Esophagus (tissue), 2 donors: ENCODE results near the gene XRN2. TPM values are rescaled to one million over a fixed set of nuclear protein-coding genes. Genes with fewer than 3 reads are reported as not detected.

Experiments
- H3K27ac ChIP-seq, 2 donors: one replicate each; pipeline ENCODE4 v1.5.1; 2013; ENCODE audit warnings: low read depth in 2 of 2, mild to moderate bottlenecking in 2 of 2, inconsistent platforms in 1 of 2, low read length in 1 of 2, moderate library complexity in 1 of 2
- H3K27me3 ChIP-seq, 2 donors: one replicate each; pipeline ENCODE4 v1.6.1; 2013; ENCODE audit warnings: low read length in 2 of 2, control low read depth in 1 of 2, mild to moderate bottlenecking in 1 of 2; ENCODE audit not compliant: insufficient read depth in 2 of 2, control insufficient read depth in 1 of 2
- H3K36me3 ChIP-seq, 2 donors: one replicate each; pipeline ENCODE4 v1.6.1; 2013; ENCODE audit warnings: low read length in 1 of 2; ENCODE audit not compliant: control insufficient read depth in 2 of 2, insufficient read depth in 2 of 2
- H3K4me1 ChIP-seq, 2 donors: one replicate each; pipeline ENCODE4 v1.6.1; 2013; ENCODE audit warnings: low read length in 1 of 2; ENCODE audit not compliant: control insufficient read depth in 2 of 2, insufficient read depth in 2 of 2
- H3K4me3 ChIP-seq, 2 donors: one replicate each; pipeline ENCODE4 v1.5.1; 2013; ENCODE audit warnings: low read length in 2 of 2, mild to moderate bottlenecking in 2 of 2, low read depth in 1 of 2, moderate library complexity in 1 of 2
- H3K9me3 ChIP-seq, 2 donors: one replicate each; pipeline ENCODE4 v1.6.1; 2013; ENCODE audit warnings: mild to moderate bottlenecking in 2 of 2, low read depth in 1 of 2, low read length in 1 of 2, moderate library complexity in 1 of 2; ENCODE audit not compliant: control insufficient read depth in 2 of 2, insufficient read depth in 1 of 2
- WGBS, 2 donors: extraction: QIAGEN DNeasy Blood & Tissue Kit; methylation state at CpG; one replicate each; pipeline ENCODE4 v1.1.7; 2013; 5-methylcytosine and 5-hydroxymethylcytosine counted together
- polyA plus RNA-seq, 2 donors: library from polyadenylated mRNA; stranded (reverse); fragments of 200-250 nt; gene quantifications; one replicate each; pipeline ENCODE4 v1.2.3, GENCODE V29; 2013
- donor health status: healthy with polysubstance abuse.
- donor health status: Bipolar disorder and iron deficiency.

Gene XRN2
- polyA plus RNA-seq, 2 donors, result 5.2 to 20.1 TPM

- WGBS, 2 donors, result 93 to 97% methylated on average over 3 of the region's 3 CpGs
- Histone ChIP-seq H3K36me3 (peaks cover 0 to 8% of the 10 kb centered on the region in 2 donors), H3K4me1 (no peaks in the 10 kb centered on the region), H3K27ac (no peak overlapping the region), H3K9me3 (no peaks in the 10 kb centered on the region), H3K4me3 (no peak overlapping the region), H3K27me3 (no peaks in the 10 kb centered on the region)
Measured at GRCh38 chr20:21376626-21377025, 73.5 kb downstream of the XRN2 start.

DNA sequence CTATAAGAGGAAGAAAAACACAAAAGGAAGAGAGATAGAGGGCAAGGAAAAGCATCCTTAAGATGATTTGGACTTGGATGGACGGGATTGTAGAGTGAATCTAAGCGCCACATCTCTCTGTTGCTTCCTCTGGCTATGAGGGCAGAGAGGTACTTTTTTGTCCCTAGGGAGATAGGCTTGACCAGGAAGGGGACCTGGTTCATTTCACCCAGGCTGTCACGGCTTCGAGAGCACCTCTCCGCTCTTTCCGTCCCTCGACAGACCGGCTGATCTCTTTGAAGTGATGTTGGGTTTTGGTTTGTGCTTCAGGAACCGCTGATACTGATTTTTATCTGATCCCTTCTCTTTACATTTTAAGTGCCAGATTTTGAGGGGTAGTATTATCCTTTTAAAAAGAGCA, 74.6 kb downstream of the XRN2 start:
- no peaks in the 10 kb centered on the region for H3K9me3 ChIP-seq
- H3K36me3 ChIP-seq, result peaks cover 4 to 8% of the 10 kb centered on the region in 2 donors
- no peak overlapping the region for H3K4me3 ChIP-seq
- H3K27ac ChIP-seq, result no peak overlapping the region
- H3K4me1 ChIP-seq, result no peaks in the 10 kb centered on the region
- 96% methylated on average over 9 of the region's 9 CpGs for WGBS, 2 donors
- no peaks in the 10 kb centered on the region for H3K27me3 ChIP-seq

- Histone ChIP-seq H3K36me3 (peaks cover 4 to 8% of the 10 kb centered on the region in 2 donors), H3K9me3 (no peaks in the 10 kb centered on the region), H3K27me3 (no peaks in the 10 kb centered on the region), H3K4me1 (no peaks in the 10 kb centered on the region), H3K4me3 (no peak overlapping the region), H3K27ac (no peak overlapping the region)
- WGBS, 2 donors, result 92 to 95% methylated on average over 5 of the region's 5 CpGs
Measured at GRCh38 chr20:21378259-21378658, 75.1 kb downstream of the XRN2 start.

DNA sequence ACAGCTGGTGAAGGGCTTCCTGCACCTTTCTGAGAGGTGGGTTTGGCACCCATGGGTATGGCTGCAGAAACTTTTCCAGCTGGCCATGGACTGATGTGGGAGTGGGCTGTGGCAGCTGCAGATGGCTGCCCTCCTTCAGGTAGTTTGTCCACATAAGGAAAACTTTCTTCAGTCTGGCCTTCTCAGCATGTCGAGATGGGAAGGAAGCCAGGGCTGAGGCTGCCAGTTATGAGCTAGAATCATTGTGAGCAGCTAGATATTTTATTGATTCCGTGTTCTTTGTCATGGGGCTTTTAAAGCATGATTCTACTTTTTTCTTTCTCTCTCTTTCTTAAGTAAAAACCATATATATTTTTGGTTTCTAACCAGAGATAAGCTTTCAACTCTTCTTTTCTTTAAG, 77.6 kb downstream of the XRN2 start:
- Histone ChIP-seq H3K36me3 (peaks cover 4 to 8% of the 10 kb centered on the region in 2 donors), H3K27me3 (no peaks in the 10 kb centered on the region)

GRCh38 chr20:21381619-21382018, 78.5 kb downstream of the XRN2 start:
- peaks cover 4 to 6% of the 10 kb centered on the region in 2 donors for H3K36me3 ChIP-seq
- WGBS, 2 donors, result 97 to 100% methylated on average over 1 of the region's 1 CpG
- H3K9me3 ChIP-seq, result no peaks in the 10 kb centered on the region
- no peaks in the 10 kb centered on the region for H3K4me1 ChIP-seq
- H3K27ac ChIP-seq, result no peak overlapping the region
- H3K27me3 ChIP-seq, result no peaks in the 10 kb centered on the region
- H3K4me3 ChIP-seq, result no peak overlapping the region

More for the DNA sequence above, 77.6 kb downstream of the XRN2 start:
- 78 to 86% methylated on average over 2 of the region's 2 CpGs for WGBS, 2 donors
- H3K27ac ChIP-seq, result no peak overlapping the region
- H3K4me3 ChIP-seq, result no peak overlapping the region
- H3K4me1 ChIP-seq, result no peaks in the 10 kb centered on the region
- H3K9me3 ChIP-seq, result no peaks in the 10 kb centered on the region

- H3K4me1 ChIP-seq, result no peaks in the 10 kb centered on the region
- WGBS, 2 donors, result 95 to 96% methylated on average over 5 of the region's 5 CpGs
- H3K9me3 ChIP-seq, result no peaks in the 10 kb centered on the region
- H3K27ac ChIP-seq, result no peak overlapping the region
- no peak overlapping the region for H3K4me3 ChIP-seq
- H3K27me3 ChIP-seq, result no peaks in the 10 kb centered on the region
- peaks cover 4 to 6% of the 10 kb centered on the region in 2 donors for H3K36me3 ChIP-seq
Measured at GRCh38 chr20:21384308-21384892, 81.3 kb downstream of the XRN2 start.

DNA sequence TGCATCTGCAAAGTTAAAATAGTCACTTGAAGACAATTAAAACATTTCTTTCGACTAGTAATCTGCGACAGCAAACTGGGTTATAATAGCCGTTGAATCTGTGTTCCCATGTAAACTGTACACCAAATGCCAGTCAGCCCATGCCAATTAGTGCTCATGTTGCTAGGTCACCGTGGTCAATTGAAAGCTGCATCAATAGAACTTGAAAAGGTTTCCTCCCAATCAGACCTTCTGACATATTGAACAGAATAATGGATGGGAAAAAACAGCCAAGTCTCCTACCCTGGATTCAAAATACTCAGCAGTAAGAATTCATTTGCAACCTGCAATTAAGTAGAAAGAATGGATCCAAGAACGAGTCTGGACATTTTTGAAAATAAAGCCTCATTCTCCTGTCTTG, 83.0 kb downstream of the XRN2 start:
- WGBS, 2 donors, result 95 to 96% methylated on average over 5 of the region's 5 CpGs
- H3K36me3 ChIP-seq, result peaks cover 3 to 4% of the 10 kb centered on the region in 2 donors
- no peaks in the 10 kb centered on the region for H3K4me1 ChIP-seq
- H3K27me3 ChIP-seq, result no peaks in the 10 kb centered on the region
- H3K9me3 ChIP-seq, result no peaks in the 10 kb centered on the region
- H3K4me3 ChIP-seq, result no peak overlapping the region
- H3K27ac ChIP-seq, result no peak overlapping the region

- Histone ChIP-seq H3K27me3 (no peaks in the 10 kb centered on the region), H3K9me3 (no peaks in the 10 kb centered on the region), H3K36me3 (peaks cover 1 to 3% of the 10 kb centered on the region in 2 donors), H3K4me3 (no peak overlapping the region), H3K4me1 (no peaks in the 10 kb centered on the region), H3K27ac (no peak overlapping the region)
Measured at GRCh38 chr20:21387528-21387927, 84.4 kb downstream of the XRN2 start.

- Histone ChIP-seq H3K27me3 (no peaks in the 10 kb centered on the region), H3K4me1 (no peaks in the 10 kb centered on the region), H3K4me3 (no peak overlapping the region), H3K27ac (no peak overlapping the region), H3K9me3 (no peaks in the 10 kb centered on the region), H3K36me3 (peaks cover 0 to 3% of the 10 kb centered on the region in 2 donors)
- WGBS, 2 donors, result 89 to 98% methylated on average over 1 of the region's 1 CpG
Measured at GRCh38 chr20:21388566-21388965, 85.4 kb downstream of the XRN2 start.

DNA sequence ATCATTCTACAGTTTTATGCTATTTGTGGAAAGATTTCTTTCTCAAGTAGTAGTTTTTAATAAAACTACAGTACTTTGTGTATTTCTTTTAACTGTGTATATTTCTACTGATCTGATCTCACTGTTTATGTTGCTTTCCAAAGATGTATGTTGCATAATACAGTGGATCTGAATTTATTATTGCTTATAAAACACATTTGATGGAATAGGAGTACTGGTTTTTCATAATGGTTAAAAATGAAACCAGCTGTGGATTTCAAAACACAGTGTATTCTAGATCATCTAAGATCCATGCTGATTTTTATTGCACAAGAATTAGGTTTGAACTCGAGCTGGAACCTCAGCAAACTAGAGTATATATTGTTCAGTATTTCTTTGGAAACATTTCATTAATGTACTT, 86.2 kb downstream of the XRN2 start:
- Histone ChIP-seq H3K4me3 (no peak overlapping the region), H3K4me1 (no peaks in the 10 kb centered on the region), H3K9me3 (no peaks in the 10 kb centered on the region), H3K27ac (no peak overlapping the region), H3K36me3 (peaks cover 0 to 3% of the 10 kb centered on the region in 2 donors), H3K27me3 (no peaks in the 10 kb centered on the region)
- 2 to 92% methylated on average over 1 of the region's 1 CpG for WGBS, 2 donors
